ENCODE results near the gene NTM. TPM values are rescaled to one million over a fixed set of nuclear protein-coding genes. Genes with fewer than 3 reads are reported as not detected.

The NTM gene
- total RNA-seq, 4 donors from 2014 or later = 3.6 to 11.8 (median 7.8) TPM

- Histone ChIP-seq H3K4me1 (no peaks in the 10 kb centered on the region), H3K4me3 (no peak overlapping the region), H3K27ac (no peak overlapping the region), H3K27me3 (peaks cover 14% of the 10 kb centered on the region), H3K36me3 (no peaks in the 10 kb centered on the region), H3K9me3 (peaks cover 0 to 27% (median 0%) of the 10 kb centered on the region in 3 donors)
- ATAC-seq = no peak
- TF ChIP-seq POLR2AphosphoS5 (IDR thresholded peaks at IDR 0.05) (no peak), CTCF (IDR thresholded peaks at IDR 0.05) (no peak), EP300 (IDR thresholded peaks at IDR 0.05) (no peak), POLR2A (IDR thresholded peaks at IDR 0.05) (no peak)
- 97% methylated on average over 2 of the region's 2 CpGs; no CpG with 5 or more reads in 1 of the 2 donors for WGBS, 2 donors (ENCODE audit: low coverage in 1 of 2)
These were observed 334.3 kb downstream of the NTM start for GRCh38 chr11:131704682-131705081.

- 92 to 95% methylated on average over 2 of the region's 2 CpGs for WGBS, 2 donors (ENCODE audit: low coverage in 1 of 2)
- no peaks in the 10 kb centered on the region for H3K36me3 ChIP-seq
- H3K27ac ChIP-seq = no peak overlapping the region
- ATAC-seq = no peak
- H3K4me1 ChIP-seq = no peaks in the 10 kb centered on the region
- peaks cover 0 to 35% (median 0%) of the 10 kb centered on the region in 3 donors for H3K9me3 ChIP-seq
- H3K4me3 ChIP-seq = no peak overlapping the region
- no peak for TF ChIP-seq POLR2AphosphoS5 (IDR thresholded peaks at IDR 0.05)
- no peak for TF ChIP-seq EP300 (IDR thresholded peaks at IDR 0.05)
- TF ChIP-seq CTCF (IDR thresholded peaks at IDR 0.05) = no peak
- no peak for TF ChIP-seq POLR2A (IDR thresholded peaks at IDR 0.05)
- H3K27me3 ChIP-seq = no peaks in the 10 kb centered on the region
These were observed 340.1 kb downstream of the NTM start for GRCh38 chr11:131710511-131710910.

GRCh38 chr11:131712897-131713296, 342.5 kb downstream of the NTM start:
- TF ChIP-seq EP300 (IDR thresholded peaks at IDR 0.05) (no peak), POLR2A (IDR thresholded peaks at IDR 0.05) (no peak), POLR2AphosphoS5 (IDR thresholded peaks at IDR 0.05) (no peak), CTCF (IDR thresholded peaks at IDR 0.05) (no peak)
- Histone ChIP-seq H3K4me3 (no peak overlapping the region), H3K4me1 (no peaks in the 10 kb centered on the region), H3K36me3 (no peaks in the 10 kb centered on the region), H3K9me3 (peaks cover 0 to 28% (median 0%) of the 10 kb centered on the region in 3 donors), H3K27ac (no peak overlapping the region), H3K27me3 (no peaks in the 10 kb centered on the region)
- no peak for ATAC-seq
- 61 to 78% methylated on average over 4 to 5 of the region's 5 CpGs for WGBS, 2 donors (ENCODE audit: low coverage in 1 of 2)

- Histone ChIP-seq H3K27me3 (no peaks in the 10 kb centered on the region), H3K9me3 (peaks cover 0 to 28% (median 0%) of the 10 kb centered on the region in 3 donors), H3K4me3 (no peak overlapping the region), H3K4me1 (no peaks in the 10 kb centered on the region), H3K27ac (no peak overlapping the region), H3K36me3 (no peaks in the 10 kb centered on the region)
- no peak for ATAC-seq
- WGBS, 2 donors (ENCODE audit: low coverage in 1 of 2) = 59 to 72% methylated on average over 3 to 8 of the region's 8 CpGs
- no peak for TF ChIP-seq POLR2A (IDR thresholded peaks at IDR 0.05)
- TF ChIP-seq CTCF (IDR thresholded peaks at IDR 0.05) = no peak
- TF ChIP-seq POLR2AphosphoS5 (IDR thresholded peaks at IDR 0.05) = no peak
These were observed 343.2 kb downstream of the NTM start for GRCh38 chr11:131713529-131714134.

- ATAC-seq = no peak
- no peak overlapping the region for H3K4me3 ChIP-seq
- H3K27me3 ChIP-seq = peaks cover 6% of the 10 kb centered on the region
- no peaks in the 10 kb centered on the region for H3K4me1 ChIP-seq
- 67 to 83% methylated on average over 1 to 2 of the region's 2 CpGs for WGBS, 2 donors (ENCODE audit: low coverage in 1 of 2)
- H3K36me3 ChIP-seq = no peaks in the 10 kb centered on the region
- H3K27ac ChIP-seq = no peak overlapping the region
- H3K9me3 ChIP-seq = peaks cover 0 to 22% (median 0%) of the 10 kb centered on the region in 3 donors
- no peak for TF ChIP-seq CTCF (IDR thresholded peaks at IDR 0.05)
- TF ChIP-seq POLR2AphosphoS5 (IDR thresholded peaks at IDR 0.05) = no peak
- TF ChIP-seq POLR2A (IDR thresholded peaks at IDR 0.05) = no peak
- TF ChIP-seq EP300 (IDR thresholded peaks at IDR 0.05) = no peak
These were observed 347.2 kb downstream of the NTM start for GRCh38 chr11:131717616-131718015.
